GM12892 (cell line): ENCODE measurements around the gene TCFL5.

Source experiments
- DNase-seq: peaks from one replicate; pipeline ENCODE4 v3.0.0; 2011; ENCODE audit not compliant: insufficient read length
- FAIRE-seq: peaks from 2 replicates; lab custom pipeline; 2011; peaks lifted over from hg19 to GRCh38; lab: Jason Lieb, UNC
- POLR2A ChIP-seq: IDR thresholded peaks from 2 replicates; pipeline ENCODE4 v1.6.1; 2011; ENCODE audit warnings: low read depth, low read length, control low read depth
- POLR2AphosphoS5 ChIP-seq: IDR thresholded peaks from 2 replicates; pipeline ENCODE4 v1.6.1; 2011; ENCODE audit warnings: low read depth, low read length, control low read depth
- TAF1 ChIP-seq: IDR thresholded peaks from 2 replicates; pipeline ENCODE4 v1.6.1; 2011; ENCODE audit warnings: low read depth, mild to moderate bottlenecking, control low read depth, low read length, borderline replicate concordance

Gene TCFL5

GRCh38 chr20:62844182-62844581 is 17.4 kb downstream of the TCFL5 start:
- TF ChIP-seq POLR2AphosphoS5 (no peak), POLR2A (no peak), TAF1 (no peak)
- FAIRE-seq = no peak

GRCh38 chr20:62843656-62844055 is 18.0 kb downstream of the TCFL5 start:
- DNase-seq (no peak), FAIRE-seq (no peak)
- no peak for TF ChIP-seq POLR2AphosphoS5
- no peak for TF ChIP-seq POLR2A
- no peak for TF ChIP-seq TAF1

More at GRCh38 chr20:62844182-62844581, 17.4 kb downstream of the TCFL5 start:
- DNase-seq = no peak

GRCh38 chr20:62841705-62842212 is 19.9 kb downstream of the TCFL5 start:
- TF ChIP-seq POLR2A (no peak), TAF1 (no peak), POLR2AphosphoS5 (no peak)
- DNase-seq = no peak
- no peak for FAIRE-seq

- TF ChIP-seq POLR2AphosphoS5 = no peak
- TF ChIP-seq POLR2A = no peak
- no peak for TF ChIP-seq TAF1
- no peak for DNase-seq
- no peak for FAIRE-seq
These were observed 21.1 kb downstream of the TCFL5 start for GRCh38 chr20:62840244-62841197.

GRCh38 chr20:62839816-62840215 is 21.8 kb downstream of the TCFL5 start:
- FAIRE-seq = no peak
- no peak for DNase-seq
- TF ChIP-seq POLR2AphosphoS5 (no peak), TAF1 (no peak), POLR2A (no peak)

- no peak for TF ChIP-seq POLR2AphosphoS5
- no peak for TF ChIP-seq POLR2A
- FAIRE-seq = no peak
- no peak for DNase-seq
These were observed 22.4 kb downstream of the TCFL5 start for GRCh38 chr20:62839261-62839660.

- no peak for TF ChIP-seq POLR2A
- no peak for TF ChIP-seq POLR2AphosphoS5
- TF ChIP-seq TAF1 = no peak
- DNase-seq (no peak), FAIRE-seq (no peak)
These were observed 23.3 kb downstream of the TCFL5 start for GRCh38 chr20:62838128-62838891.

GRCh38 chr20:62837790-62838127 is 23.9 kb downstream of the TCFL5 start:
- DNase-seq (no peak), FAIRE-seq (no peak)
- TF ChIP-seq POLR2A = no peak
- no peak for TF ChIP-seq POLR2AphosphoS5
- TF ChIP-seq TAF1 = no peak

GRCh38 chr20:62836967-62837490 is 24.6 kb downstream of the TCFL5 start:
- TF ChIP-seq POLR2AphosphoS5 (no peak), TAF1 (no peak), POLR2A (no peak)
- DNase-seq (no peak), FAIRE-seq (no peak)

- DNase-seq = no peak
- TF ChIP-seq POLR2AphosphoS5 = no peak
- no peak for TF ChIP-seq TAF1
- no peak for TF ChIP-seq POLR2A
- FAIRE-seq = no peak
These were observed 25.4 kb downstream of the TCFL5 start for GRCh38 chr20:62835931-62836861.
